Stimulated activated CD8-positive, alpha-beta memory T cell treated with anti-CD3 and anti-CD28 coated beads, Interleukin-4, amount 100 ng/mL, for 1 hour (primary cell): Measurements from ENCODE around the gene C1orf53.

ENCODE experiments used
- DNase-seq, 2 donors: peaks; one replicate each; pipeline ENCODE4 v3.0.0-alpha.2; 2020; ENCODE audit warnings: low read depth in 2 of 2, low spot score in 1 of 2

The C1orf53 gene

GRCh38 chr1:197907846-197908616 lies 5.6 kb downstream of the C1orf53 start:
- no peak for DNase-seq

GRCh38 chr1:197908716-197909220 lies 6.3 kb downstream of the C1orf53 start:
- DNase-seq, result no peak

DNA sequence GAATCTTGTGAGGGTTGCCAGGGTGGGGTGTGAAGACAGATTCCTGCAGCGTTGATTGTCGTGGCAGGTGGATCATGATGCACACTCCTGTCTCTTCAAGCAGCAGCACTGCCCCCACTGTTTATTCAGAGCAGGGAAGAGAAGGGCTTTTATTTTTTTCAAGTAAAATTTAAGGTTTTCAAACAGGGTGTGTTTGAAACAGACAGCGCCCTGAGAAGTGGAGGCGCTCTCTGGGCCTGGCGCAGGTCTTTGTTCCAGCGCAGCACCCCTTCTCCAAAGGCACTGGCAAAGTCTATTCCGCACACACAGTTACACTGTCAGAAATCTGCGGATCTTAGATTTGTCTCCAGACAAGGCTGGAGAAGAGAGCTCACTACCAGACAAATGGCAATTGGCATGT lies 7.0 kb downstream of the C1orf53 start:
- no peak for DNase-seq

DNA sequence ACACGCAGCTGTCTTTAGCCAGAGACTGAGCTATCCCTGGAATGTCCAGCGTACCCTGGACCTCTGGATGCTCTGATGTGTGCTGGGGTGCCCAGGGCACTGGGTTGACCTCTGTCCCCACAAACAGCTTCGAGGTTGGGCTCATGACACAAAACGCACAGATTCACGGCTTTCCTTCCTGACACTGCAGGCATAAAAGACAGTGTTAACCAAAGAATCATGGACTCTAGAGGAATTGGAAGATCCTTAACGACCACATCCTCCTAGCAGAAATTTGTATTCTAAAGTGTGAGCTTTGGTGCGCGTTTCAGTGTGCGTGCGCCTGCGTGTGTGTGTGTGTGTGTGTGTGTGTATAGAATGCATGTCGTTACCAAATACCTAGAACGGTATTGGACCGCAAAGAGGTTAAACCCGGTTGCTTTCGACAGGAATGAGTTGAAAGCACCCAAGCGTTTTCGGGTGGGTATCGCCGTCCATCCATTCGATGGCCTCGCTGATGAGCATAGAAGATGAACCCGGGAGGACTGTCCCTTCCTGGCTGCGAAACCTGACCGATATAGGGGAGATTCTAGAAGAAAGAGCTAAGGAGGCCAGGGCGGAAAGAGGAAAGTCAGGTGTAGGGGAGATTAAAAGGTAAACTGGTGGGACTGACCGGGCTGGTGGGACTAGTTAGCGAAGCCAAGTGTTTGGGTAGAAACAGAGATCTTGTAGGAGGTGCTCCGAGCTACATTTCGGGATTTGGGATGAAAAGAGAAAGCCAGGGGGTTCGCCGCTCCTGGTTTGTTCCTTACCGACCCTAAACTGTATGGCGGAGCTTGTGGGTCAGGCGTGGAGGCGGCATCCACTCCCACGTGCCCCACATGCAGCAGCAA lies 7.9 kb downstream of the C1orf53 start:
- no peak for DNase-seq

GRCh38 chr1:197911111-197911856 lies 8.9 kb downstream of the C1orf53 start:
- no peak for DNase-seq

GRCh38 chr1:197911857-197912696 lies 9.6 kb downstream of the C1orf53 start:
- no peak for DNase-seq

- DNase-seq, result no peak
These were observed 10.5 kb downstream of the C1orf53 start for GRCh38 chr1:197912739-197913494.

DNA sequence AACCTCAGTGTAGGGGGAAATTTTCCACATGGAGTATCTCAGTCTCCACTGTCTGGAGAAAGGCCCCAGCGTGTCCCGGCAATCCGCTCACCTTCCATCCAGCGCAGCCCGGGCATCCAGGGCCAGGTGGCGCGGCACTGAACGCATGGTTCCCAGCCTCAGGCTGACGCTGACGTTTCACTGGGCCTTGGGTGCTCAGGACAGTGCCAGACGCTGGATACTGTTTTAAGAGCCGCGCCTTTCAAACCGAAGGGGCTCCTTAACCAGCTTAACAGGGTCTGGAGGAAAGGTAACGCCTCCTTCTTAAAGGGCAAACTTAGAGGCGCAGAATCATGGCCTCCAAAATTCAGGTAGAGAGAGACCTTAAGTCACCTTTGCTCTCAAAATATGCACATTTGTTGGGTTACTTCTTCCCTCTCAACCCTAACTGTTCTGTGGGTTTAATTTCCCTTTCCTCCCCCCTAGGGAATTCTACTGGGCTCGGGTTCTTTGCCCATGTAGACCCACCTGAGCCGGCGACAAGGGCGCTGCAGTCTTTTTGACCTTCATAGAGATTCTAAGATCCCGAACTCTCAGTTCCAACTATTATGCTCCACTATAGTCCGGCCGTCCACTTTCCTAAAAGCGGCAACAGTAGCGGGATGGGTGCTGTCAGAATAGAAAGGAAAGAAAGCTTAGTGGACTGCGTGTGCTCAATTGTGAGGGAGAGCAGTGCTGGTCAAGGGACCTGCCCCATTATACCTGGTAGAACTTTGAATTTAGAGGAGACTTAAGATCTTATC lies 11.3 kb downstream of the C1orf53 start:
- DNase-seq, result no peak

DNA sequence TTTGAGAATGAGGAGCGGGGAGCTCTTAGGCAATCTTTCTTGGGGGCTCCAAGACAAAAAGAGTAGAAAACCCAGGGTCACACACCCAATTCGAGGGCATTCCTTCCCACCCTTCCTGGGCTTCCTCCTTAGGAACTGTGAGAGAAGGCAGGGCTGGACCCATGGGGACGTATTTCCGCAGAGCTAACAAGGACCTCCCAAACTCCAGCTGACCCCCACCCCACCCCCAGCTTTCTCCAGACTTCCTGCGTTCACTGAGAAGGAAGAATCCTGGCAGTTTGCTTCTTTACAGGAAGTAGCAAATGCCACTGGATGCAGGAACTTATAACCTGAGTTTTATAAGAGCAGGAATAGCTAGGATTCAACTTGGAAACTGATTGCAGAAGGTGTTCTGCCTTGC lies 12.1 kb downstream of the C1orf53 start:
- no peak for DNase-seq

DNA sequence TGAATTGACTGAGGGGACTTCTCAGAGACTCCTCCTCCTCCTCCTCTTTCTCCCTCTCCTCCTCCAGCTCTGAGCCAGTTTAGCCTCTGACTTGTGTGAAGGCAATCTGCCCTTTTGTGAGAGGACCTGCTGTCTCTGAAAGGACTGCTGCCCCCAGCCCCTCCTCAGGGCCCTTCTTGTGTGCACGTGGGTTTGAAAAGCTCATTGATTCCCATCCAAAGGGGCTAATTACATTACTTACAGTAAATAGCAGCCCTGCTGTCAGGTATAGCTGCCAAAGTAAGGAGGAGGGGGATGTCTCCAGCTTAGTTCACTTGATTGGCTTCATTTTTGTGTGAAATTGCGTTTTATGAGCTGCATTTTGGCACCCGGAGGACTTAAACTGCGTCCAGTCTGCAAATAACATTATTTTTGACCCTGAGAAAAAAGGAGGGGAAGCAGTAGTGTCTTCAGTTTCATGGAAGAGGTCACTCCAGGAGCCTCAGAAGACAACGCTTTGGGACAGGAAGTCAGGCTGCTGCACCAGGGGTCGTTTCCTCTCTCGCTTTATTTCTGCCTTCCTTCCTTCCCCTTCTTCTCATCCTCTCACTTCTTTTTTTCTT lies 12.9 kb downstream of the C1orf53 start:
- no peak for DNase-seq

- no peak for DNase-seq
These were observed 13.6 kb downstream of the C1orf53 start for GRCh38 chr1:197915862-197916499.

- no peak for DNase-seq
These were observed 14.1 kb downstream of the C1orf53 start for GRCh38 chr1:197916500-197916983.

- no peak for DNase-seq
These were observed 15.6 kb downstream of the C1orf53 start for GRCh38 chr1:197917805-197918651.

- DNase-seq, result no peak
These were observed 16.4 kb downstream of the C1orf53 start for GRCh38 chr1:197918807-197919345.

GRCh38 chr1:197919346-197920066 lies 17.1 kb downstream of the C1orf53 start:
- DNase-seq, result no peak

DNA sequence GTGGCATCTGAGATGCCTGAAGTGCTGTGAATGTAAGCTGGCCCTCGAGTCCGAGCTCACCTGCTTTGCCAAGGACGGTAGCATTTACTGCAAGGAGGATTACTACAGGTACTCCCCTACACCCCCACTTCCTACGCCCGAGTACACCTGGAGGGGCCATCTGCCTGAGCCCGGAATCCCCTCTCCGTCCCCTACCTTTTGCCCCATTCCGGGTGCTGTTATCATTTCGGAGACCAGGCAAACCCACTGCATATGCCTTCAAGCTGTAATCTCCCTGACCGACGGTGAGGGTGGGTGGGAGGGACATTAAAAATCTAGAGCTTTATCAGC lies 17.6 kb downstream of the C1orf53 start:
- no peak for DNase-seq
